GM19099 (cell line): Measurements from ENCODE around the gene FOXA3.
A peak's percentile ranks its signal among the peaks of the same experiment; 100 is the strongest.

Experiments
- POLR2A ChIP-seq: IDR thresholded peaks from 3 replicates; pipeline ENCODE4 v1.6.1; 2011; ENCODE audit warnings: low read depth; ENCODE audit not compliant: insufficient read length; ENCODE audit errors: extremely low read depth

Gene FOXA3

GRCh38 chr19:45878043-45878794, 14.1 kb downstream of the FOXA3 start:
- TF ChIP-seq POLR2A: no peak

- no peak for TF ChIP-seq POLR2A
Observed at GRCh38 chr19:45879055-45879454, 14.9 kb downstream of the FOXA3 start.

DNA sequence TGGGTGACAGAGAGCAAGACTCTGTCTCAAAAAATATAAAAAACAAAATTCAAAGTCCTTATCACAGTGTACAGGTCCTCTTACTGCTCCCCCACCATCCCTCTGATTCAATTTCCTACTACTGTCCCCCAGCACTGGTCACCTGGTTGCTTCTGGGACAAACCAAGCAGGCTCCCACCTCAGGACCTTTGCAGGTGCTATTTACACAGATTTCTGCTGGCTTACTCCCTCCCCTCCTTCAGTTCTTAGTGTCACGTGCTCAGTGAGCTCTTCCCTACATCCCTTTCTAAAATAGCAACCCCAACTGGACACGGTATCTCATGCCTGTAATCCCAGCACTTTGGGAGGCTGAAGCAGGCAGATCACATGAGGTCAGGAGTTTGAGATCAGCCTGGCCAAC, 15.8 kb downstream of the FOXA3 start:
- TF ChIP-seq POLR2A: no peak

- no peak for TF ChIP-seq POLR2A
Observed at GRCh38 chr19:45881082-45881908, 17.2 kb downstream of the FOXA3 start.

GRCh38 chr19:45881909-45882528, 17.9 kb downstream of the FOXA3 start:
- TF ChIP-seq POLR2A: no peak

GRCh38 chr19:45882652-45883585, 18.8 kb downstream of the FOXA3 start:
- TF ChIP-seq POLR2A: peak; percentile 91

GRCh38 chr19:45883586-45883880, 19.4 kb downstream of the FOXA3 start:
- TF ChIP-seq POLR2A: no peak

GRCh38 chr19:45883881-45884681, 20.0 kb downstream of the FOXA3 start:
- no peak for TF ChIP-seq POLR2A

DNA sequence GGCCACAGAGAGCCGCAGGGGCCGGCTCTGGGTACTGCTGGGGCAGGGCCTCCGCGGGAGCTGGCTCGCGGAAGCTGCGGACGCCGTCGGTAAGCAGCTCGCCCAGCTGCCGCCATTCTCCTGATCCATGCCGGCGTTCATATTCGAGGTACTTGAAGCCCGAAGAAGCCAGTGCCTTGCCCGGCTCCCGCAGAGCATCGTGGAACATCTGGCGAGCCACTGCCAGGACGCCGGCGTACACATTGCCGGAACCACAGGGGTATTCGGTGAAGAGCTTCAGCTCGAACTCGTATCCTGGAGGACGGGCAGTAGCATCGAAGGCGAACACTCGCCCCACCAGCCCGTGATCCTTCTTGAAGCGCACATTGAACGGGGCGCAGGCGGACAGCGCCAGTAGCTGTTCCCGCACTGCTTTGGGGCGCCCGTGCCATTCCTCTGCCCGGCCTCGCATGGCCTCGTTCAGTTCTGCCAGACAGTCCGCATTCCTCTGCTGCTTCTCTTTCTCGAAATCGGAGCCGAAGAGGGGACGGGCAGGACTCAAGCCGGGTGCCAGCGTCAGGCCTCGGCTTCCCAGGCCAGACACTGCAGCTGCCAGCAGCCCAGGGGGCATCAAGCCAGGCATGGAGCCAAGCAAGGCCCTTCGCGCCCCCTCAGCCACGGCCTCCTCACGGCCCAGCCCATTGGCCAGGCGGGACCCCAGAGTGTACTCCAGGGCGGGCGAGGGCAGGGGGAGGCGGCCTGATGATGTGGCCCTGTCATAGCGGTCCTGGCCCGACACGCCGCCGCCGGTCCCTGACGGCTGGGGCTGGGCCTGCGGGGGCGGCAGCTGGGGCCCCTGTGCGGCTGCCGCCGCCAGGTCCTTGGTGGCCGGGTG, 20.8 kb downstream of the FOXA3 start:
- no peak for TF ChIP-seq POLR2A

- peak; percentile 60 for TF ChIP-seq POLR2A
Observed at GRCh38 chr19:45885556-45886426, 21.7 kb downstream of the FOXA3 start, which contains the start of gene IRF2BP1. IRF2BP1 (minus strand) TSS chr19:45886141; CDS start chr19:45885774, 367 bp downstream.

- TF ChIP-seq POLR2A: peak; percentile 64
Observed at GRCh38 chr19:45886427-45887199, 22.5 kb downstream of the FOXA3 start.
